HepG2 (cell line): ENCODE data around the gene SMAD6.

Experiments
- ELF4 ChIP-seq: sonication (generic); formaldehyde crosslinking; IDR thresholded peaks from 2 replicates; pipeline ENCODE4 v1.5.0; 2020; ENCODE audit warnings: missing genetic modification reagents, mild to moderate bottlenecking, moderate library complexity, borderline replicate concordance
- REST ChIP-seq, 2 experiments: IDR thresholded peaks; 2 replicates each; pipeline ENCODE4 v1.6.1; 2011 to 2012; ENCODE audit warnings: low read length in 2 of 2, borderline replicate concordance in 1 of 2, low read depth in 1 of 2, mild to moderate bottlenecking in 1 of 2, moderate library complexity in 1 of 2
- ZNF232 ChIP-seq: sonication (generic); formaldehyde crosslinking; IDR thresholded peaks from 2 replicates; pipeline ENCODE4 v1.4.0; 2020; ENCODE audit warnings: missing genetic modification reagents, borderline replicate concordance

DNA sequence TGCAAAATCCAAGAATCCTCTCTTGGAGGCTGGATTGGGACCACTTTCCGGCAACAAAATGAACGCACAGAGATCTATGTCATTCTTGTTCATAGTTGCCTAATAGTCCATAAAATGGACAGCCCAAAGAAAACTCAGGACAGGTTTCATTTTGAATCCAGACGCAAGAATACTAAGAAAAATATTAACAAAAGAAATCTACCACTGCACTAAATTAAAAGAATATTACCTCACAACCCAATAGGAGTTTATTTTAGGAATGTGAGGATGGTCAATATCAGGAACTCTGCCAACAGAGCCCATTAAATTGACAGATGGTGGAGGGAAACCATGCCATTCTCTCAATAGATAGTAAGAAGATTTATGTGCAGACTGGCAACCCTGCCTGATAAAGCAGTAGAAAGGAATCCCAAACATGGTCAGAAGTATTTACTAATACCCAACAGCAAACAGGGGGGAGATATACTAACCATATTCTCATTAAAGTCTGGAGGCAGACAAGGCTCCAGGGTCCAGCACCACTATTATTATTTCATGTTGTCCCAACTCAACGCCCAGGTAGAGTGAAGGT is 127.6 kb downstream of the SMAD6 start:
- no peak for TF ChIP-seq ELF4 (CRISPR knock-in tag)
- TF ChIP-seq REST (IDR thresholded peaks at IDR 0.05; ENCODE audit: borderline replicate concordance in 1 of 2, low read depth in 1 of 2, low read length in 2 of 2) = no peak
- TF ChIP-seq ZNF232 (CRISPR knock-in tag) = no peak
